GM18526 (cell line): Measurements from ENCODE around the gene KNDC1.

Experiments used
- POLR2A ChIP-seq: IDR thresholded peaks from 3 replicates; pipeline ENCODE4 v1.6.1; 2011; ENCODE audit not compliant: insufficient read length; ENCODE audit errors: extremely low read depth

The KNDC1 gene

DNA sequence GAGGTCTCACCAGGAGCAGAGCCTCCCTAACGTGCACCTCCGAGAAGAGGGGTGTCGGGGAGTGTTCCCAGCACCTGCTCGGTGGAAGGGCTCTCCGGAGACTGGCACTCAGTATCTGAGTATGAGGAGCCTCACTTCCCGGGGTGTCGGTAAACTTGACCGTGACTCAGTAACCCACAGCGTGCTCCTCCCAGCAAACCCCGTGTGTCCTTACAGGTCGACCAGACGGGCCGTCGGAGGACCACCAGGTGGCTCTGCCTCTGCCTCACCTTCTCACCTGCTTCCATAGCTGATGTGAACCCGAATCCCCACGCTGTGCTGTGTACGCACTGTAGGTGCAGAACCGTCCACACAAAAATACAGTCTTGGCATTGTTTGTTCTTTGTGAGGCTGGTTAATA, 29.0 kb upstream of the KNDC1 start:
- TF ChIP-seq POLR2A, result no peak

DNA sequence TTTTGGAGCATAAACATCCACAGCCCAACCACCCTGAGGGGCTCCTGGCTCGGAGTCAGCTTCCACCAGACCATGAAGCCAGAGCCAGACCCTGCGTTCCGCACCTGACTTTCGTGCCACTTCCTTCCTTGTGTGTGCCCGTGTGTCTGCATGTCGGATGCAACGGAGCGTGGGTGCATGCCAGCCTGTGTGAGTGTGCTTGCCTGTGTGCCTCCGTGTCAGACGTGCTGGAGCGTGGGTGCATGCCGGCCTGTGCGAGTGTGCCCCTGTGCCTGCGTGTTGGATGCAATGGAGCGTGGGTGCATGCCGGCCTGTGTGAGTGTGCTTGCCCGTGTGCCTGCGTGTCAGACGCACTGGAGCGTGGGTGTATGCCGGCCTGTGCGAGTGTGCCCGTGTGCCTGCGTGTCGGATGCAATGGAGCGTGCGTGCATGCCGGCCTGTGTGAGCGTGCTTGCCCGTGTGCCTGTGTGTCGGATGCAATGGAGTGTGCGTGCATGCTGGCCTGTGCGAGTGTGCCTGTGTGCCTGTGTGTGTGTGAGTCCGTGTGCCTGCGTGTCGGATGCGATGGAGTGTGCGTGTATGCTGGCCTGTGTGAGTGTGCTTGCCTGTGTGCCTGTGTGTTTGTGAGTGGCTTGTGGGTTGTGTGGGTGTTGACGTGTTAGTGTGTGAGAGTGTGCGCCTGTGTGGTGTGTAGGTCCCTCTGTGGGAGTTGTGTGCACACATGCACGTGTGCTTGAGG, 28.1 kb upstream of the KNDC1 start:
- no peak for TF ChIP-seq POLR2A

DNA sequence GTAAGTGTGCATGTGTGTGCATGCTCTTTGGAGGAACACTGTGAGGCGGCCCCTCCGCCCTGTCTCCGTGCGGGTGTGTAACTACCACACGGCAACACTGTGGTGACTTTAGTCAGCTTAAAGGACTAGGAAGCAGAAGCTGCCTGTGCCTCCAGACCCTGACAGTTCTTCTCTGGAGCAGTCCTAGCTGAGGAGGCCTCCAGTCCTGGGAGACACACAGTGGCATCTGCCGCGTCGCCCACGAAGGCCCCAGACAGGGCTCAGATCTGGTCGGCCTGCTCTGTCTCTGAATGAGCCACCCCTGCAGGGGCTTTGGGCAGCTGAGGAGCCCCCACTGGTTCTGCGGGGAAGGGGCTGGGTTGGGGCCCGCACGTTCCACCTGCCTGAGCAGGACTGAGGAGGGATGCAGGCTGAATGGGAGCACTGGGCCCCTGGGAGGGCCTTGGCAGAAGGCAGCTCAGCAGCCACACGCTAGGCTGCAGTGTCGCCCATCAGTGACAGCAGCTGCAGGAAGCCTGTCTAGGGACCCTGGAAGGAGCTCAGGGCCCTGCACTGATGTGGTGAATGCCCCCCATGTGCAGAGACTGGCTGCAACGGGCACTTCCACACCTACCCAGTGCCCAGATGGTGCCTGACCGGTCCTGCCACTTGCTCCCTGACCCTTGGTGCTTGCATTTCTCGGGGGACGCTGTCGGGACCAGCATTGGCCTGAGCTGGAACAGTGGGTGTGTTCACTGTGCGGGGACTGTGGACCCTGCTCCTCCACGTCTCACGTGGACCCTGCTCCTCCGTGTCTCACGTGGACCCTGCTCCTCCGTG, 27.3 kb upstream of the KNDC1 start:
- TF ChIP-seq POLR2A, result no peak

DNA sequence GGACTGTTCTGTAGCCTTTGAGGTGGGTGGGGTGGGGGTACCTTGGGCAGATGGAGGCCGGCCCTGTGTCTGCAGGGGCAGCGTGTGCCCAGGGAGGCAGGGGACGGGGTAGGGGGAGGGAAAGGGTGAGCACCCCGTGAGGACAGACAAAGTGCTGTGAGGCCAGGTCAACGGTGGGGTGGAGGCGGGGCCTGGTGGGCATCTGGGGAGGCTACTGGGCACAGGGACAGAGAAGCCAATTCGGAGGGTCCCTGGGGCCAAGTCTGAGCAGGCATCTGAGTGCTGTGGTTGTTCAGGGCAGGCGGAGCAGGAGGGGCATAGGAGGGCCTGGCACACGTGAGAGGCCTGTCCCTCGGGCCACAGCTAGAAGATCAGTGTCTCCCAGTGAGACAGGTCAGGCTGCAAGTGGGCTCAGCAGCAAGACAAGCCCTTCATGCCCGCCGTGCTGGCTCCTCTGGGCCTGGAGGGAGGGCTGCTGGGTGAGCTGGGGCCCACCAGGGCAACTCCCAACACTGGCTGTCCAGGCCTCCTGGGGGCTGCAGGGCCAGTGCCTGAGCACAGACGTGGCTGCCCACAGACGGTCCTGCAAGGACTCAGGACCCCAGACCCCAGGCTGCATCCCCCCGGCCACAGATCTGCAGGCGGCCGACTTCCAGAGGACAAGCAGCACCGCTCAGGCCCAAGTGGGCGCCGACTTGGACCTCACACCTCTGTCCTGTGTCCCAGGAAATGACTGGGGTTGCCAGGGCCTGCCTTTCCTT, 26.4 kb upstream of the KNDC1 start:
- no peak for TF ChIP-seq POLR2A

DNA sequence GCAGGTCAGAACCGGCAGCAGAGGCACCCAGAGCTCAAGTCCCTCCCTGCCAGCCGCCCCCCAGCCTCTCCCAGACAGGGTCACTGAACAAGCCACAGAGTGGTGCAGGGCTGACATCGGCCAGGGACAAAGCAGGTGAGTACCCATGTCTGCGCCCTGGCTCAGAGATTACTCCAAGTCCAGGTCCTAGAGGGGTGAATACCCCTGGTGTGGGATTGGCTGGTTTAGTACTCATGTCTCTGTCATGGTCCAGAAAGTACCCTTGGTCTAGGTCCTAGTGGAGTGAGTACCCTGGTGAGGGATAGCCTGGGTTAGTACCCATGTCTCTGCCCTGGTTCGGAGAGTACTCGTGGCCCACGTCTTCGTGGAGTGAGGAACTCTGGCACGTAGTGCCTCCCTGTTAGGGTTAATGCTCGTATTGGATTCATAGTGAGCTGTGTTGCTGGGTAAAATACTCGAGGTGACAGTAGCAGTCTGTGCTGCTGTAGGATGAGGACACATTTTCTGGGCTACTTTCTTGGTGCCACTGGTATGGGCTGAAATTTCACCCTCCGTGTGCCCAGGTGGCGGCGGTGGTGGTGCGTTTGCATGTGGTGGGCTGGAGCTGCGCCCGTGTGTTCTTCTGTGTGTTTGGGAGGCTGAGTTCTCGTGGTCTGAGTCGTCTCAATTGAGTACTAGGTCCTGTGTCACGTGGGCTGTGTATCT, 25.5 kb upstream of the KNDC1 start:
- no peak for TF ChIP-seq POLR2A

DNA sequence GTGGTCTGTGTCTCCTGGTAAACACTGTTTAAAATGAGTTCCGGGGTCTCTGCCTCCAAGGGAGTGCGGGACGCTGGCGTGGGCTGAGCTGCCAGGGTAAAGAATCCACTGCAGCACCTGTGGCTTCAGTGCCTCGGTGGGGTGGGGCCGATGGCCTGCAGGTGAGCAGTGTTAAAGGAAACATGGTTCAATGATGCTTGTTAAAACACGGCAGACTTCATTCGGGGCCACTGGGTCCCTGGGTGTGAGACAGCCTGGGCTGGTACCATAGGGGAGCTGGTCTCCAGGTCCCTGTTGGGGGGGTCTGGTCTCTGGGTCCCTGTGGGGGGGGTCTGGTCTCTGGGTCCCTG, 24.9 kb upstream of the KNDC1 start:
- no peak for TF ChIP-seq POLR2A

DNA sequence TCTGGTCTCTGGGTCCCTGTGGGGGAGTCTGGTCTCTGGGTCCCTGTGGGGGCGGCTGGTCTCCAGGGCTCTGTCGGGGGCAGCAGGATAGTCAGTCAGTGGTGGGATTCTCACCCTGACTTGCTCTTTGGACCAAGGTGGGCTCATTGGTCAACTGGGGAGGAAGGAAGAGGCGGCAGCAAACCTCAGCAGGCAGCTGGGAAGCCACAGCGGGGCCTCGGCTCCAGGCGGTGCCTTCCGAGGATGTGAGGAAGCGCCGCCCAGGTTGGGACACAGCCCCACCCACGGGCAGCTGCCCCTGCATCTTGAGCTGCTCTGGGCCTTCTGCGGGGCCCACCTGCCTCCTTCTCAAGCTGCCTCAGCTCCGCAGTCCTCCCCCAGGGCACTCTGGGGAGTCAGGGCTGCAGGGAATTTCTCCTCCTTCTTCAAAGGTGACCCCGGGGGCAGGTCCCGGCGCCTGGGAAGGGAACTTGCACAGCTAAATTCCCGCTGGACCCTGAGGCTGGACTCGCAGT, 20.4 kb upstream of the KNDC1 start:
- no peak for TF ChIP-seq POLR2A

DNA sequence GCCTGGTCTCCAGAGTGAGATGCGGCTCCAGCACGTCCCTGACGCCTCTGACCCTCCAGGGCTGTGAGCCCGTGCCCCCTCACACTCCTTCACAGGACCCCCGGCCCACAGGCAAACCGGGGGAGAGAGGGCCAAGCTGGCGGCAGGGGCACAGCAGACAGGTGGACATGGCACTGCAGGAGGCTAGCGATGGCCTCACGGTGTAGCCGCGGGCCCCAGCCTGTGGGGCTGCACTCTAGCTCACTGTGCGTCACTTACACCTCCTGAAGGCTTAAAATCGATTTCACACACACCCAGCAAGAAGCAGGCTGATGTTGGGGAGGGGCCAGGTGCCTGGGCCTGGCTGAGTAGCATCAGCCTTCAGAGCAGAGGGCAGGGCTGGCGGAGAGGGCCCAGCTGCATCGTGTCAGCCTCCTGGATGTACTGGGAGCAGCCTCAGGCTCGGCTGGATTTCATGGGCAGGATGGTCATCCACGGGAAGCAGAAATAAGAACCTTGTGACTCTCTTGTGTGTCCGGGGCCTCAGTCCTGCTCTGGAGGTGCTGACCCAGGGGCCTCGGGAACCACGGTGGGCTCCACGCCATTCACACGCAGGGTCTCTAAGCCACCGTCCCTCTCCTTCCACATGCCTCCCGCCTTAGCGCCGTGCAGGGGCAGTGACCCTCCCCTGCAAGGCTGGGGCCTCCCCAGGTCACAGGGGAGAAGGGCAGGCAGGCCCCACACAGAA, 19.4 kb upstream of the KNDC1 start:
- no peak for TF ChIP-seq POLR2A

DNA sequence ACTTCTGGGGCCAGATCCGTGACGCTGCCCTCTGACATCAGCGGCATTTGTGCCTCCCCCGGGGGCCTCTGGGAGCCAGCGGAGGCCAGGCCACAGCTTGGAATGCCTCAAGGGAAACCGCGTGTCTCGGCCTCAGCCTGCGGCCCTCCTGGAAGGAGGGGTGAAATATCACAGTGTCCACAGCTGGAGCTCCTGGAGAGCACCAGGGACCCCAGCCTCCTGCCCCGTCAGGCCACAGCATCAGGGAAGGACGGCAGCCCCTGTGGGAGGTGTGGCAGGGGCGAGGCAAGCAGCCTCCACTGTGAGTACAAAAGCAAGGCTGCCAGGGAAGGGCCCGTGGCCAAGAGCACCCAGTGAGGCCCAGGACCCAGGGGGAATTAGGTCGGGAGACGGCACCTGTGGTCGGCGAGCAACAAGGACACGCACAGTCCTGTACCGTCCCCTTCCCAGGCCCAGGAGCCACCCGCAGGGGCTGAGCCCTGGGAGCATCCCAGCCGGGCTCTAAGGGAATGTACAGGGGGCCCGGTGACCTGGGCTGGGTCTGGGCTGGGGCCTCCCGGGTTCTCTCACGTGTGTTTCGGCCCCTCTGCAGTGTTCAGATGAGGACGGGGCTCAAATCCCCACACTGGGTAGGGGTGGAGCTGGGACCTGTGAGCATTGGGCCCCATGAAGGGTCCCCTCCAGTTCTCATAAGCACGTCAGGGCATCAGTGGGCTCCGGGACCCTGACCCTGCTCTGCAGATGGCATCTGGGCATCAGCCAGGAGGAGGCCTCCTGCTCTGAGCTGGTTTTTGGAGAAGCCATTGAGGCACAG, 18.7 kb upstream of the KNDC1 start:
- TF ChIP-seq POLR2A, result no peak

DNA sequence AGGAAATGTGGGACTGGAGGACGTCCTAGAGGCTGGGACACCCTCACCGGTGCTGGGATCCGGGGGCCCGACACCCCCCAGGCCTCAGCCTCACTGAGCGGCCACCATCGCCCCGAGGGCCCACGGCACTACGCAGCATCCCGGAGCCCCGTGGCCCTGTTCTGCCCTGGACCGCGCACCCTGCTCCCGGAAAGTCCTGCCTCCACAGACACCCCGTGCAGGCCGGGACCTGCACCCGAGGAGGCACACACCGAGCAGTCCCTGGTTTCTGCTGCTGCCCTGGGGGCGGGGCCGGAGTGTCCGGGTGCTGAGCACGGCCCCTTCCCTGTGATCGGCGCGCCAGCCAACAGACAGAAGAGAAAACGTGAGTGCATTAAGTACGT, 18.1 kb upstream of the KNDC1 start:
- no peak for TF ChIP-seq POLR2A

DNA sequence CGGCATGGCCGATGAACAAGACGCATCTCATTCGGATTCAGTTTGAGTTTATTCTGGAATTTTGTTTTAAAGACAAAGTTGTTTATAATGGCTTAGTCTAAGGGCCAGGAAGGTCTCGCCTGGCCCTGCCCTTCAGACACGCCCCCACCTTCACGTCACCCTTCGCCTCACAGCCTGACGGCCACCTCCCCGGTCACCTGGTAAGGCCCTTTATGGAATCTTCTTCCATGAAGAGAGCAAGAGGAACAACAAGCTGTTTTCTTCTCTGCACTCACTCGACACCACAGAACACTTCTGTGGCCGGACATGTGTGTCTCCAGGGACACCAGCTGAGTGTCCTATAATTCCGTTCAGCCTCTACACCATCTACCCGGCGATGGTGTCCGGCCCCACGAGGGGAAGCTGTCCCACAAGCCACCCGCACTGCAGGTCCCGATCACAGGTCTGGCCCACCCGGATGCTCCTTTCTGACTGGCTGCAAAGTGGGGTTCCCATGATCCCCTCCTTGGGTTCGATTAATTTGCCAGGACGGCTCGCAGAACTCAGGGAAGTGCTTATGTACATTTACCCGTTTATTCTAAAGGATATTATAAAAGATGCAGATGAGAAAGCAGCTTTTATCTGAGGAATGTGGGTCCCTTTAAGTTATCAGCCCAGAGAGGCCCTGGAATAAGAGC, 17.4 kb upstream of the KNDC1 start:
- no peak for TF ChIP-seq POLR2A

DNA sequence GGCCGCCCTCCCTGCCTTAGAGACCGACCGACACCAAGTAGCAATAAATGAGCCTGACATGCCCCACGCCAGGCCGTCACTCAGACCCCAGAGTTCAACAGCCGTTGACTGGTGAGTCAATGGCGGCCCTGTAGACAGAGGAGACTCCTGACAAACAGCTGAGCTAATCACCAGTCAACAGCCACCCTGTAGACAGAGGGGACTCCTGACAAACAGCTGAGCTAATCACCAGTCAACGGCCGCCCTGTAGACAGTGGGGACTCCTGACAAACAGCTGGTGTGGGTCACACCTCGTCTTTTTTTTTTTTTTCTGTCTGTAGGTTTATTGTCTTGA, 16.9 kb upstream of the KNDC1 start:
- TF ChIP-seq POLR2A, result no peak

DNA sequence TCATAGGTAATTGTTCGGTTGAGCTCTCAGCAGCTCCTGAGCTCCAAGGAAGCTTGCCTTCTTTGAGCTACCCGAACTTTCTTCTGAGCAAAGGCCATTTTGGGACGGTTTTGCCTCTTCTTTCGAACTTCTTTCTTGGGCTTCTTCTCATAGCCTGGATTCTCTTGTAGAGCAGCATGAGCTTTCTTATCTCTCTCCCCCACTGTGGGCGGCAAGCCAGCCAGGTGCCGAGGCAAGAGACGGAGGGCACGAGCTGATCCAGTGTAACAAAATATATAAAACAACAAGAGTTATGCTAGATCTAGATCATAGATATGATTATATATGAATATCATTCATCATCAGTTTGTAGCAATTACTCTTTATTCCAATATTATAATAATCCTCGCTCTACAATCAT, 16.5 kb upstream of the KNDC1 start:
- no peak for TF ChIP-seq POLR2A
